Liver (tissue), 9 donors: ENCODE results near the gene GUK1. TPM values are rescaled to one million over a fixed set of nuclear protein-coding genes. Genes with fewer than 3 reads are reported as not detected.

Experiments used
- DNase-seq: peaks from one replicate; pipeline ENCODE4 v3.0.0-alpha.2; 2017; ENCODE audit warnings: low spot score
- H3K27ac ChIP-seq, 2 donors: one replicate each; pipeline ENCODE4 v1.7.0; 2013; ENCODE audit warnings: inconsistent platforms in 2 of 2, low read length in 2 of 2, control low read depth in 1 of 2, low read depth in 1 of 2, mild to moderate bottlenecking in 1 of 2
- H3K27me3 ChIP-seq, 4 donors: one replicate each; pipeline versions ENCODE4 v1.6.1 to v1.7.0; 2013; ENCODE audit warnings: low read length in 3 of 4, inconsistent platforms in 1 of 4, mild to moderate bottlenecking in 1 of 4, moderate library complexity in 1 of 4; ENCODE audit not compliant: control insufficient read depth in 4 of 4, insufficient read depth in 4 of 4
- H3K36me3 ChIP-seq, 4 donors: one replicate each; pipeline versions ENCODE4 v1.6.1 to v1.7.0; 2013; ENCODE audit warnings: low read length in 3 of 4, mild to moderate bottlenecking in 3 of 4, low read depth in 1 of 4, moderate library complexity in 1 of 4; ENCODE audit not compliant: control insufficient read depth in 4 of 4, insufficient read depth in 3 of 4
- H3K4me1 ChIP-seq, 4 donors: one replicate each; pipeline versions ENCODE4 v1.6.1 to v1.7.0; 2013; ENCODE audit warnings: low read length in 3 of 4, mild to moderate bottlenecking in 3 of 4, moderate library complexity in 1 of 4; ENCODE audit not compliant: control insufficient read depth in 4 of 4, insufficient read depth in 4 of 4
- H3K4me3 ChIP-seq, 3 donors: one replicate each; pipeline versions ENCODE4 v1.6.1 to v1.7.0; 2013; ENCODE audit warnings: low read length in 3 of 3, control low read depth in 1 of 3, low read depth in 1 of 3, mild to moderate bottlenecking in 1 of 3
- H3K9ac ChIP-seq, 2 donors: one replicate each; pipeline ENCODE4 v1.7.0; 2013; ENCODE audit warnings: low read length in 2 of 2, mild to moderate bottlenecking in 2 of 2, moderate library complexity in 2 of 2, control low read depth in 1 of 2, low read depth in 1 of 2
- H3K9me3 ChIP-seq, 4 donors: one replicate each; pipeline versions ENCODE4 v1.6.1 to v1.7.0; 2013; ENCODE audit warnings: low read length in 3 of 4; ENCODE audit not compliant: control insufficient read depth in 4 of 4
- EGR1 ChIP-seq, 2 donors: IDR thresholded peaks; 2 replicates each; pipeline ENCODE4 v1.6.1; 2016 to 2018; ENCODE audit warnings: antibody characterized with exemption in 2 of 2, low read depth in 2 of 2
- FOXA1 ChIP-seq: IDR thresholded peaks from 2 replicates; pipeline ENCODE4 v1.6.1; 2016; ENCODE audit warnings: antibody characterized with exemption
- FOXA2 ChIP-seq: IDR thresholded peaks from 2 replicates; pipeline ENCODE4 v1.6.1; 2016; ENCODE audit warnings: antibody characterized with exemption
- GABPA ChIP-seq, 2 donors: IDR thresholded peaks in 1 of 2; conservative IDR thresholded peaks in 1 of 2; 2 replicates each; pipeline ENCODE4 v1.6.1; 2016; ENCODE audit warnings: antibody characterized with exemption in 2 of 2, mild to moderate bottlenecking in 1 of 2, moderate library complexity in 1 of 2
- HNF4A ChIP-seq, 2 donors: conservative IDR thresholded peaks; 2 replicates each; pipeline ENCODE4 v1.6.1; 2016; ENCODE audit warnings: antibody characterized with exemption in 2 of 2, mild to moderate bottlenecking in 2 of 2
- HNF4G ChIP-seq: IDR thresholded peaks from 2 replicates; pipeline ENCODE4 v1.6.1; 2016; ENCODE audit warnings: antibody characterized with exemption
- JUND ChIP-seq, 2 donors: IDR thresholded peaks; 2 replicates each; pipeline ENCODE4 v1.6.1; 2016; ENCODE audit warnings: antibody characterized with exemption in 2 of 2
- NR2F2 ChIP-seq: IDR thresholded peaks from 2 replicates; pipeline ENCODE4 v1.6.1; 2016; ENCODE audit warnings: antibody characterized with exemption
- RAD21 ChIP-seq, 2 donors: IDR thresholded peaks; 2 replicates each; pipeline ENCODE4 v1.6.1; 2016; ENCODE audit warnings: antibody characterized with exemption in 2 of 2, mild to moderate bottlenecking in 2 of 2
- SP1 ChIP-seq: IDR thresholded peaks from 2 replicates; pipeline ENCODE4 v1.6.1; 2018; ENCODE audit warnings: antibody characterized with exemption, mild to moderate bottlenecking
- YY1 ChIP-seq: IDR thresholded peaks from 2 replicates; pipeline ENCODE4 v1.6.1; 2016; ENCODE audit warnings: antibody characterized with exemption, mild to moderate bottlenecking
- WGBS: extraction: QIAGEN DNeasy Blood & Tissue Kit; methylation state at CpG from one replicate; pipeline ENCODE4 v1.1.7; 2013; 5-methylcytosine and 5-hydroxymethylcytosine counted together
- polyA plus RNA-seq, 2 donors: library from polyadenylated mRNA; stranded (reverse) in 1 of 2; unstranded in 1 of 2; fragments of 200-250 nt in 1 of 2; fragments of >200 nt in 1 of 2; fragmentation: Nextera tagmentation in 1 of 2; extraction: Ambion mirVana in 1 of 2; gene quantifications; one replicate each; pipeline versions ENCODE4 v1.2.1 to v1.2.3, GENCODE V29; 2013 to 2015
- total RNA-seq, 2 donors: library from RNA; depleted of rRNA; stranded (reverse); fragments of >200 nt; gene quantifications; one replicate each; pipeline ENCODE4 v1.2.3, GENCODE V29; 2014
- TF ChIP-seq, protein P1 (sequence below): IDR thresholded peaks from 2 replicates; pipeline ENCODE4 v1.6.1; 2016; ENCODE audit warnings: antibody characterized with exemption
- TF ChIP-seq, protein P2 (sequence below): fragments of 150-350 bp; IDR thresholded peaks from 2 replicates; pipeline ENCODE4 v1.5.1; 2017; ENCODE audit warnings: improper control_type of control experiment, low read depth, low read length; ENCODE audit not compliant: missing input control
- TF ChIP-seq, protein P3 (sequence below): IDR thresholded peaks from 2 replicates; pipeline ENCODE4 v1.6.1; 2016; ENCODE audit warnings: antibody characterized with exemption, mild to moderate bottlenecking
- TF ChIP-seq, protein P4 (sequence below): IDR thresholded peaks from 2 replicates; pipeline ENCODE4 v1.6.1; 2016; ENCODE audit warnings: antibody characterized with exemption
- donor health status: healthy.
- donor health status: healthy.
- donor health status: healthy.
- donor health status: healthy.
- donor health status: healthy.

Gene GUK1
- total and polyA plus RNA-seq, 4 donors, result 147 to 251 (median 216) TPM

DNA sequence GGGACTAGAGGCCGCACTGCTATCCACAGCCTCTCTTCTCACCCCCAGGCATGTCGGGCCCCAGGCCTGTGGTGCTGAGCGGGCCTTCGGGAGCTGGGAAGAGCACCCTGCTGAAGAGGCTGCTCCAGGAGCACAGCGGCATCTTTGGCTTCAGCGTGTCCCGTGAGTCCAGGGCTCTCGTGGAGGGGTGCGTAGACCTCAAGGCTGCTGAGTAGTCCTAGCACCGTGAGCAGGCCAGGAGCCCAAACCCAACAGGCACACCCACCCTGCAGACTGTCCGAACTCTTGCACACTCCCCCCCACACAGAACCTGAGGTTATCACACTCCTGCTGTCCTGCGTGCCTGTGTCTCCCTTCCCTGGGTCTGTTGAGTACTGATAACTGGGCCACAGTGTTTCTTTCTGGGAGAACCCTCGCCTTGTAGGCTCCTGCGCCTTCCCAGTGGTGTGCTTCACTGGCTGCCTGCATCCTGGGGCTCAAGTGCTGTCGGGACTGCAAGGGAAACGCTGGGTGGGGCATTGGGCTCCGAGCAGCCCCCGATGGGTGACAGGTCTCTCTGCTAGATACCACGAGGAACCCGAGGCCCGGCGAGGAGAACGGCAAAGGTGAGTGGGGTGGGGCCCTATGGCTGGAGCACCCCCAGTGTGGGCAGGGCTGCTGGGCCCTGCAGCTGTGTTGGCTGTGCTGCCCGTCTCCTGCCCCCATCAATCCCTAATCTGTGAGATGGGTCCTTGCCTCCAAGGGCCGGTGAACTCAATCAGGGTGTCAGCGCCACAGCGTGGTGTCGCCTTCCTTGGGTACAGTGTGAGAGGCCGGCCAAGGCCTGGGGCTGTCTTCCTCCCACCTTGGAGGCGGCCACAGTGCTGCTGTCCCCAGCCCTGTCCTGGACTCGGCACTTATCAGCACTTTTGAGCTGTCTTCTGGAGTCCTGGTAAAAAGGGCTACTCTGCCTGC lies 5.7 kb downstream of the GUK1 start:
- DNase-seq, result peak; percentile 75
- peaks cover 17 to 28% (median 22%) of the 10 kb centered on the region in 4 donors for H3K4me1 ChIP-seq
- no peaks in the 10 kb centered on the region for H3K9me3 ChIP-seq
- no peak overlapping the region for H3K27ac ChIP-seq
- 92% methylated on average over 31 of the region's 31 CpGs for WGBS
- H3K4me3 ChIP-seq, result no peak overlapping the region
- TF ChIP-seq HNF4G (no peak), RAD21 (IDR thresholded peaks at IDR 0.05) (no peak), SP1 (no peak), FOXA2 (no peak), NR2F2 (no peak), GABPA (IDR thresholded peaks at IDR 0.05 in 1 of 2, conservative IDR thresholded peaks at IDR 0.05 in 1 of 2) (no peak), HNF4A (conservative IDR thresholded peaks at IDR 0.05) (no peak), EGR1 (IDR thresholded peaks at IDR 0.05; ENCODE audit: low read depth in 2 of 2) (no peak), YY1 (no peak)
- TF ChIP-seq, protein P1, sequence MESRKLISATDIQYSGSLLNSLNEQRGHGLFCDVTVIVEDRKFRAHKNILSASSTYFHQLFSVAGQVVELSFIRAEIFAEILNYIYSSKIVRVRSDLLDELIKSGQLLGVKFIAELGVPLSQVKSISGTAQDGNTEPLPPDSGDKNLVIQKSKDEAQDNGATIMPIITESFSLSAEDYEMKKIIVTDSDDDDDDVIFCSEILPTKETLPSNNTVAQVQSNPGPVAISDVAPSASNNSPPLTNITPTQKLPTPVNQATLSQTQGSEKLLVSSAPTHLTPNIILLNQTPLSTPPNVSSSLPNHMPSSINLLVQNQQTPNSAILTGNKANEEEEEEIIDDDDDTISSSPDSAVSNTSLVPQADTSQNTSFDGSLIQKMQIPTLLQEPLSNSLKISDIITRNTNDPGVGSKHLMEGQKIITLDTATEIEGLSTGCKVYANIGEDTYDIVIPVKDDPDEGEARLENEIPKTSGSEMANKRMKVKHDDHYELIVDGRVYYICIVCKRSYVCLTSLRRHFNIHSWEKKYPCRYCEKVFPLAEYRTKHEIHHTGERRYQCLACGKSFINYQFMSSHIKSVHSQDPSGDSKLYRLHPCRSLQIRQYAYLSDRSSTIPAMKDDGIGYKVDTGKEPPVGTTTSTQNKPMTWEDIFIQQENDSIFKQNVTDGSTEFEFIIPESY, result no peak
- TF ChIP-seq, protein P2, sequence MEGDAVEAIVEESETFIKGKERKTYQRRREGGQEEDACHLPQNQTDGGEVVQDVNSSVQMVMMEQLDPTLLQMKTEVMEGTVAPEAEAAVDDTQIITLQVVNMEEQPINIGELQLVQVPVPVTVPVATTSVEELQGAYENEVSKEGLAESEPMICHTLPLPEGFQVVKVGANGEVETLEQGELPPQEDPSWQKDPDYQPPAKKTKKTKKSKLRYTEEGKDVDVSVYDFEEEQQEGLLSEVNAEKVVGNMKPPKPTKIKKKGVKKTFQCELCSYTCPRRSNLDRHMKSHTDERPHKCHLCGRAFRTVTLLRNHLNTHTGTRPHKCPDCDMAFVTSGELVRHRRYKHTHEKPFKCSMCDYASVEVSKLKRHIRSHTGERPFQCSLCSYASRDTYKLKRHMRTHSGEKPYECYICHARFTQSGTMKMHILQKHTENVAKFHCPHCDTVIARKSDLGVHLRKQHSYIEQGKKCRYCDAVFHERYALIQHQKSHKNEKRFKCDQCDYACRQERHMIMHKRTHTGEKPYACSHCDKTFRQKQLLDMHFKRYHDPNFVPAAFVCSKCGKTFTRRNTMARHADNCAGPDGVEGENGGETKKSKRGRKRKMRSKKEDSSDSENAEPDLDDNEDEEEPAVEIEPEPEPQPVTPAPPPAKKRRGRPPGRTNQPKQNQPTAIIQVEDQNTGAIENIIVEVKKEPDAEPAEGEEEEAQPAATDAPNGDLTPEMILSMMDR, result no peak
- TF ChIP-seq, protein P3, sequence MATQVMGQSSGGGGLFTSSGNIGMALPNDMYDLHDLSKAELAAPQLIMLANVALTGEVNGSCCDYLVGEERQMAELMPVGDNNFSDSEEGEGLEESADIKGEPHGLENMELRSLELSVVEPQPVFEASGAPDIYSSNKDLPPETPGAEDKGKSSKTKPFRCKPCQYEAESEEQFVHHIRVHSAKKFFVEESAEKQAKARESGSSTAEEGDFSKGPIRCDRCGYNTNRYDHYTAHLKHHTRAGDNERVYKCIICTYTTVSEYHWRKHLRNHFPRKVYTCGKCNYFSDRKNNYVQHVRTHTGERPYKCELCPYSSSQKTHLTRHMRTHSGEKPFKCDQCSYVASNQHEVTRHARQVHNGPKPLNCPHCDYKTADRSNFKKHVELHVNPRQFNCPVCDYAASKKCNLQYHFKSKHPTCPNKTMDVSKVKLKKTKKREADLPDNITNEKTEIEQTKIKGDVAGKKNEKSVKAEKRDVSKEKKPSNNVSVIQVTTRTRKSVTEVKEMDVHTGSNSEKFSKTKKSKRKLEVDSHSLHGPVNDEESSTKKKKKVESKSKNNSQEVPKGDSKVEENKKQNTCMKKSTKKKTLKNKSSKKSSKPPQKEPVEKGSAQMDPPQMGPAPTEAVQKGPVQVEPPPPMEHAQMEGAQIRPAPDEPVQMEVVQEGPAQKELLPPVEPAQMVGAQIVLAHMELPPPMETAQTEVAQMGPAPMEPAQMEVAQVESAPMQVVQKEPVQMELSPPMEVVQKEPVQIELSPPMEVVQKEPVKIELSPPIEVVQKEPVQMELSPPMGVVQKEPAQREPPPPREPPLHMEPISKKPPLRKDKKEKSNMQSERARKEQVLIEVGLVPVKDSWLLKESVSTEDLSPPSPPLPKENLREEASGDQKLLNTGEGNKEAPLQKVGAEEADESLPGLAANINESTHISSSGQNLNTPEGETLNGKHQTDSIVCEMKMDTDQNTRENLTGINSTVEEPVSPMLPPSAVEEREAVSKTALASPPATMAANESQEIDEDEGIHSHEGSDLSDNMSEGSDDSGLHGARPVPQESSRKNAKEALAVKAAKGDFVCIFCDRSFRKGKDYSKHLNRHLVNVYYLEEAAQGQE, result no peak
- no peaks in the 10 kb centered on the region for H3K27me3 ChIP-seq
- H3K36me3 ChIP-seq, result peaks cover 0 to 24% (median 10%) of the 10 kb centered on the region in 4 donors
- no peak overlapping the region for H3K9ac ChIP-seq

DNA sequence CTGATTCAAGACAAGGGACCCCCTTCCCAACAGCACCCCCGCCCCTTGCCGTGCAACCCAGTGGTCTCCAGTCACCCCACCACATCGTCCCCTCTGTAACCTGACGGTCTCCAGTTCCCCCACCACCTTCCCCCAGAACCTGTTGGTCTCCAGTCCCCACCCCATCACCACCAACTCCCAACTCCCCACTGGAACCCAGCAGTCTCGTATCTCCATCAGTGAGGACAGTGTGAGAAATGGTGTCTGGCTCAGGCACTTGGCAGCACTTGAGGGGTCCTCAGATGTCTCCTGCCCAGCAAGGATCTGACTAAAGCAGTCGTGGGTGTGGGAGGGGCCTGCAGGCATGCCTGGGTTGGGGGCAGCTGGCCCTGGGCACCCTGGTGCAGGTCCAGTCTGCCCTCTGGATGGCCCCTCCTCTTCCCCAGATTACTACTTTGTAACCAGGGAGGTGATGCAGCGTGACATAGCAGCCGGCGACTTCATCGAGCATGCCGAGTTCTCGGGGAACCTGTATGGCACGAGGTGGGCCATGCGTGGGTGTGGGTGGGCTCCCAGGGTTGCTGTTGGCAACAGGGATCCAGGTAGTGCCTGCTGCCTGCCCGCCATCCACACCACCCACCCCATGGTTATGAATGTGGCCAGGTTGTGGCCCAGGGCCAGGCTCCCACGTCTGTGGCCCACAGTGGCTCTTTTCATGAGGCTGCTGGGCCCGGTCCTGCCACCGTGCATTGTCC lies 6.5 kb downstream of the GUK1 start:
- peaks cover 0 to 24% (median 10%) of the 10 kb centered on the region in 4 donors for H3K36me3 ChIP-seq
- H3K9me3 ChIP-seq, result no peaks in the 10 kb centered on the region
- no peaks in the 10 kb centered on the region for H3K27me3 ChIP-seq
- H3K27ac ChIP-seq, result no peak overlapping the region
- no peak overlapping the region for H3K4me3 ChIP-seq
- DNase-seq, result no peak
- H3K4me1 ChIP-seq, result peaks cover 14 to 23% (median 16%) of the 10 kb centered on the region in 4 donors
- WGBS, result 94% methylated on average over 18 of the region's 18 CpGs
- no peak overlapping the region for H3K9ac ChIP-seq
- TF ChIP-seq, protein P1, result no peak
- TF ChIP-seq JUND (IDR thresholded peaks at IDR 0.05), result no peak
- no peak for TF ChIP-seq HNF4A (conservative IDR thresholded peaks at IDR 0.05)
- no peak for TF ChIP-seq RAD21 (IDR thresholded peaks at IDR 0.05)
- no peak for TF ChIP-seq YY1
- TF ChIP-seq, protein P4, sequence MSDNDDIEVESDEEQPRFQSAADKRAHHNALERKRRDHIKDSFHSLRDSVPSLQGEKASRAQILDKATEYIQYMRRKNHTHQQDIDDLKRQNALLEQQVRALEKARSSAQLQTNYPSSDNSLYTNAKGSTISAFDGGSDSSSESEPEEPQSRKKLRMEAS, result no peak
- TF ChIP-seq EGR1 (IDR thresholded peaks at IDR 0.05; ENCODE audit: low read depth in 2 of 2), result no peak
- no peak for TF ChIP-seq SP1
- TF ChIP-seq FOXA1, result no peak
- no peak for TF ChIP-seq HNF4G
- TF ChIP-seq, protein P3, result no peak
- no peak for TF ChIP-seq NR2F2
